GM13977 (cell line): ENCODE results near the gene RDH13.
A peak's percentile ranks its signal among the peaks of the same experiment; 100 is the strongest.
"Not testable (repeated sequence)": the region's sequence is repeated elsewhere in the genome, so short reads cannot be mapped to it uniquely, and the experiment has no call there.

Experiments used
- DNase-seq: peaks from one replicate; pipeline ENCODE4 v3.0.0; 2012; ENCODE audit warnings: low spot score
- in situ Hi-C: fragments of 300-500 bp; cut with MboI; formaldehyde crosslinking; loops from one replicate; pipeline ENCODE4 v1.12.0; 2022; ENCODE audit warnings: low sequenced_read_pairs, low pct_unique_long_range_greater_than_20kb, mixed read lengths, inconsistent platforms; ENCODE audit not compliant: unreplicated experiment
- TF ChIP-seq, protein P1 (sequence below): IDR thresholded peaks from 2 replicates; pipeline ENCODE4 v1.5.1; 2012; ENCODE audit warnings: mild to moderate bottlenecking, control low read depth; ENCODE audit not compliant: insufficient read depth; ENCODE audit errors: extremely low read depth, missing control alignments

The RDH13 gene

DNA sequence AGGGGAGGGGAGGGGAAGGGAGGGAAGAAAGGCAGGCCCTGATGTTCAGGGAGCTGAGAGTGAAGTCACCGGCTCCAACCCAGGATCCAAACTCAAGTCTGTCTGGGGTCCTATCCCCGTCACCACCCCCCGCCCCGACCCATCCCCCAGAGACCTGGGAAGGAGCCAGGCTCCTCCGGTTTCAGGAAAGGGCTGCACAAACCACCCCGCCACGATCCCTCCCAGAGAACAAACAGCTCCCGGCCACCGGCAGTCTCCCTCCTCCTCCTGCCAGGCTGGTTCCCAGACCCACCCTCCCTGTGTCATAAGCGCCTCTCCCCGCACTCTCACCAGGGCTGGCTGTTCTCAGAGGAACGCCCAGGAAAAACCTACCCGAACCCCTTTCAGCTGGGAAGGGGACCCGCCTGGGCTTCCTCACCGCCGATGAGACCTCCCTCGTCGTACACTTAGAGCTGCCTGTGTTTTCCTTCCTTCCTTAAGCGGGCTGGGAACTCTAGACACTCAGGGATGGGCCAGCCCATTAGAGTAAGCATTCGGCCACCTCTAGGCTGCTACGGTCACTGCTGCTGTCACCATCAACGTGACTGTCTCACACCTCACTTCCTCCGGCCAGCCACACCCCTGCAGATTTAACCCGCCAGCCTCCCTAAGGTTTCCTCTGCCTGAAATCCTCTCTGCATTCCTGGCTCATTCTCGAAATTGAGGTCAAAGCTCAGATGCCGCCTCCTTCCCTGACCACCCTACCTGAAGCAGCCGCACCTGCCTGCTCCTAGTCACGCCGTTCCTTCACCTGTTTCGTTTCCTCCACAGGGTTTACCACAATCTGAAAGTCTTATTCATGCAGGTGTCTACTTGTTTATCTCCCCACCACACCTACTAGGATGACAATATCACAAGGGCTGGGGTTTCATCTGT, 6.3 kb upstream of the RDH13 start:
- TF ChIP-seq, protein P1, sequence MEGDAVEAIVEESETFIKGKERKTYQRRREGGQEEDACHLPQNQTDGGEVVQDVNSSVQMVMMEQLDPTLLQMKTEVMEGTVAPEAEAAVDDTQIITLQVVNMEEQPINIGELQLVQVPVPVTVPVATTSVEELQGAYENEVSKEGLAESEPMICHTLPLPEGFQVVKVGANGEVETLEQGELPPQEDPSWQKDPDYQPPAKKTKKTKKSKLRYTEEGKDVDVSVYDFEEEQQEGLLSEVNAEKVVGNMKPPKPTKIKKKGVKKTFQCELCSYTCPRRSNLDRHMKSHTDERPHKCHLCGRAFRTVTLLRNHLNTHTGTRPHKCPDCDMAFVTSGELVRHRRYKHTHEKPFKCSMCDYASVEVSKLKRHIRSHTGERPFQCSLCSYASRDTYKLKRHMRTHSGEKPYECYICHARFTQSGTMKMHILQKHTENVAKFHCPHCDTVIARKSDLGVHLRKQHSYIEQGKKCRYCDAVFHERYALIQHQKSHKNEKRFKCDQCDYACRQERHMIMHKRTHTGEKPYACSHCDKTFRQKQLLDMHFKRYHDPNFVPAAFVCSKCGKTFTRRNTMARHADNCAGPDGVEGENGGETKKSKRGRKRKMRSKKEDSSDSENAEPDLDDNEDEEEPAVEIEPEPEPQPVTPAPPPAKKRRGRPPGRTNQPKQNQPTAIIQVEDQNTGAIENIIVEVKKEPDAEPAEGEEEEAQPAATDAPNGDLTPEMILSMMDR: no peak
- in situ Hi-C loops: no loop called here
- peak; percentile 65 for DNase-seq

DNA sequence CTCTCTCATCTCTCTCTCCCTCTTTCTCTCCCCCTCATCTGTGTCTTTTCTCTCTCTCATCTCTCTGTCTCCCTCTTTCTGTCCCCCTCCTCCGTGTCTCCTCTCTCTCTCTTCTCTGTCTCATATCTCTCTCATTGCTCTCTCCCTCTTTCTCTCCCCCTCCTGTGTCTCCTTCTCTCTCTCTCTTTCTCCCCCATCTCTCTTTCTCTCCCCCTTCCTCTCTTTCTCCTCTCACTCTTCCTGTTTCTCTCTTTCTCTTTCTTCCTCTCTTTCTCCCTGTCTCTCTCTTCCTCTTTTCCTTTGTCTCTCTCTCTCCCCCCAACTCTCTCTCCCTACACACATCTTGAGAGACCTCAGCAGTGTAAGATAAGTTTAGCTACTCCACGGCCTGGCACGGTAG, 4.9 kb upstream of the RDH13 start:
- TF ChIP-seq, protein P1: no peak
- no peak for DNase-seq
- in situ Hi-C loops: no loop called here

DNA sequence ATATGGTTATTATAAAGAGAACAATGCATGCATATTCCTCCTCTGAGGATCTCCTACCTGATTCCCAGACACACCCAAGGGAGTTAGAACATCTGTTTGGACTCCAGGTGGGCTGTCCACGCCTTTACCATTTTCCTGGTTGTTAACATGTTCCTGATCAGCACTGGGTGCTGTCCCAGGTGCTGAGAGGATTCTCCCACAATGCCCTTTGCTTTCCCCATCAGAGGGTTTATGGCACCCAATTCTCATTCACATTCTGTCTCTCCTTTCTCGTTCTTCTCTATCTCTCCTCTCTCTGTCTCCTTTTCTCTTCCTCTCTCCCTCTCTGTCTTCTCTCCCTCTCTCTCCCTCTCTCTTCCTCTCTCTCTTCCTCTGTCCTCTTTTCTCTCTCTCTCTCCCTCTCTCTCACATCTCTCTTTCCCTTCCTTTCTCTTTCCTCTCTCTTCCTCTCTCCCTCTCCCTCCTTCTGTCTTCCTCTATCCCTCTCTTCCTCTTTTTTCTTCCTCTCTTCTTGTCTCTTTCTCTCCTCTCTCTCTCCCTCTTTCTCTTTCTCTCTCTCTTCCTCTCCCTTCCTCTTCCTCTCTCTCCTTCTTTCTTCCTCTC, 3.3 kb upstream of the RDH13 start:
- in situ Hi-C loops: no loop called here
- TF ChIP-seq, protein P1: no peak
- no peak for DNase-seq

DNA sequence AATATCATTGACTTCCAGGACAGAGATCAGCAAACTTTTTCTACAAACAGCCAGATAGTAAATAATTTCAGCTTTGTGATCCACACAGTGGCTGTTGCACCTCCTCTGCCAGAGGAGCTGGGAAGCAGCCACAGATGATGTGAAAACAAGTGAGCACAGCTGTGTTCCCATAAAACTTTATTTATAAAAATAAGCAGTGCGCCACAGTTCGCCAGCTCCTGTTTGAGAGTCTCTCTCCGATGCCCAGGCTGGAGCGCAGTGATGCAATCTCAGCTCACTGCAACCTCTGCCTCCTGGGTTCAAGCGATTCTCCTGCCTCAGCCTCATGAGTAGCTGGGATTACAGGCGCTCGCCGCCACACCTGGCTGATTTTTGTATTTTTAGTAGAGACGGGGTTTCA, 2.6 kb upstream of the RDH13 start:
- in situ Hi-C loops, DNase-seq: not testable (repeated sequence)

DNA sequence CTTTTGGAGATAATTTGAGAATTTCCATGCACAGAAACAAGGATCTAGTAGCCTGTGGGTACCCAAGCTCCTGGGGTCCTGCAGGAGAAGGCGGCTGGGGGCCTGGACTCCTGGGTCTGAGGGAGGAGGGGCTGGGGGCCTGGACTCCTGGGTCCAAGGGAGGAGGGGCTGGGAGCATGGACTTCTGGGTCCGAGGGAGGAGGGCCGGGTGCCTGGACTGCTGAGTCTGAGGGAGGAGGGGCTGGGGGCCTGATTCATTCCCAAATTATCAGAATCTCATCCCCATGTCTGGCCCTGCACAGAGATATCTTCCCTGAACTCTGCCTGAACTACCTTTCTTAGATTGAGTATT, 520 bp upstream of the RDH13 start:
- TF ChIP-seq, protein P1: no peak
- in situ Hi-C loops: no loop called here
- no peak for DNase-seq

GRCh38 chr19:55060287-55060686, 2.7 kb downstream of the RDH13 start:
- DNase-seq, in situ Hi-C loops: not testable (repeated sequence)

GRCh38 chr19:55058781-55059610, 4.0 kb downstream of the RDH13 start:
- in situ Hi-C loops: no loop called here
- no peak for DNase-seq
- TF ChIP-seq, protein P1: peak; percentile 14
